DND-41 (cell line): Measurements from ENCODE around the gene GLTPD2.

ENCODE experiments used
- CTCF ChIP-seq: IDR thresholded peaks from 2 replicates; pipeline ENCODE4 v1.5.1; 2012; ENCODE audit warnings: borderline replicate concordance, low read length, moderate library complexity, mild to moderate bottlenecking; ENCODE audit not compliant: poor library complexity, severe bottlenecking; ENCODE audit errors: extremely low read depth
- EZH2 ChIP-seq: IDR thresholded peaks from 3 replicates; pipeline ENCODE4 v1.6.1; 2012; ENCODE audit warnings: borderline replicate concordance, low read depth, mild to moderate bottlenecking, moderate library complexity, low read length, inconsistent platforms; ENCODE audit not compliant: severe bottlenecking

DNA sequence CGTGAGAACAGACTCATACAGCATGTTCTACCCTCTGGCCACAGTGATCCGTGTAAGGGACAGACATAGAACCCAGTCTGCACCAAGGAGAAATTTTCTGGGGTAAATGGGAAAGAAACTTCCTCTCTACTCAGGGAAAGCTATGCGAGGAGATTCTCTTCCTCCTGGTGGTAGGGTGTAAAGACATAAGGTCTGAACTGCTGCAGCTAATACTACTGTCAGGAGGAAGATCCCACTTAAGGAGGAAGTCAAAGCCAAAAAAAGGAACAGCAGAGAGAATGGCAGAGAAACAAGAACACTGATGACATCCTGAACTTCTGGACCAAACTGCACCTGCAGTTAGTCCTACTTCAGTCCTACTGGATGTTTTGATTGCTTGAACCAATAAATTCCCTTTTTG is 24.2 kb upstream of the GLTPD2 start:
- TF ChIP-seq CTCF (no peak), EZH2 (no peak)
